ENCODE results near the gene ZNF668. TPM values are rescaled to one million over a fixed set of nuclear protein-coding genes. Genes with fewer than 3 reads are reported as not detected.

The ZNF668 gene
- total and polyA plus RNA-seq, 2 of the 8 experiments (the other 6 are each of a cell fraction or from before 2014, with no cell fraction given): 14.0 to 14.3 TPM

- Histone ChIP-seq H3K79me2 (ENCODE audit: control insufficient read depth in 1 of 2, insufficient read depth in 2 of 2, low read length in 2 of 2) (no peaks in the 10 kb centered on the region), H3K4ac (replicated peaks; ENCODE audit: insufficient read length, low read depth, low read length) (no peak overlapping the region), H3K4me3 (ENCODE audit: extremely low read depth in 1 of 4, insufficient read depth in 2 of 4, low read depth in 3 of 4, low read length in 4 of 4) (no peak overlapping the region), H3K27ac (ENCODE audit: low read depth, low read length) (no peak overlapping the region), H3K4me2 (ENCODE audit: insufficient read depth in 1 of 2, low read depth in 2 of 2, low read length in 2 of 2) (no peak overlapping the region), H2BK20ac (ENCODE audit: low read length) (no peak overlapping the region), H2BK12ac (ENCODE audit: low read depth, low read length) (no peak overlapping the region), H2BK15ac (ENCODE audit: low read length) (no peak overlapping the region), H3K9ac (replicated peaks in 1 of 4; ENCODE audit: extremely low read depth in 1 of 4, low read depth in 3 of 4, low read length in 3 of 4) (no peak overlapping the region), H3K14ac (ENCODE audit: insufficient read length) (no peak overlapping the region), H2BK120ac (replicated peaks; ENCODE audit: low read depth, low read length) (no peak overlapping the region), H3K36me3 (ENCODE audit: control insufficient read depth in 2 of 4, insufficient read depth in 4 of 4, low read length in 3 of 4) (no peaks in the 10 kb centered on the region), H3K18ac (ENCODE audit: extremely low read depth, low read length) (no peak overlapping the region), H3K9me3 (ENCODE audit: insufficient read depth in 2 of 2, low read depth in 1 of 2, low read length in 1 of 2) (no peaks in the 10 kb centered on the region), H4K8ac (ENCODE audit: extremely low read depth, insufficient read depth, low read length) (no peak overlapping the region), H3K23ac (ENCODE audit: insufficient read length) (no peak overlapping the region), H2AFZ (ENCODE audit: low read length) (no peak overlapping the region), H2AK5ac (ENCODE audit: low read depth, low read length) (no peak overlapping the region), H4K20me1 (replicated peaks in 1 of 2; ENCODE audit: control insufficient read depth in 1 of 2, insufficient read depth in 2 of 2, low read length in 2 of 2) (no peaks in the 10 kb centered on the region), H4K5ac (ENCODE audit: insufficient read length, low read depth, low read length) (no peak overlapping the region), H4K91ac (replicated peaks; ENCODE audit: insufficient read length, low read length) (no peak overlapping the region), H3K56ac (replicated peaks; ENCODE audit: insufficient read length, low read depth, low read length) (no peak overlapping the region), H3K79me1 (ENCODE audit: low read depth, low read length) (no peaks in the 10 kb centered on the region), H3K23me2 (ENCODE audit: low read depth, low read length) (no peaks in the 10 kb centered on the region), H3K27me3 (replicated peaks in 1 of 4; ENCODE audit: control insufficient read depth in 3 of 4, extremely low read depth in 1 of 4, insufficient read depth in 3 of 4, low read length in 3 of 4) (no peaks in the 10 kb centered on the region), H3K4me1 (replicated peaks in 1 of 4; ENCODE audit: control insufficient read depth in 3 of 4, insufficient read depth in 4 of 4, low read length in 3 of 4) (no peaks in the 10 kb centered on the region), H2BK5ac (ENCODE audit: low read depth, low read length) (no peak overlapping the region)
- POLR2A ChIA-PET (ENCODE audit: partially characterized antibody): interaction anchor here (0.8 to 1.4 kb wide), 2 partner anchors 19 to 30 kb away, joined by 3 to 5 read pairs; no protein-coding TSS in a partner anchor
- FAIRE-seq (no peak), DNase-seq (ENCODE audit: low read depth in 1 of 2, low spot score in 2 of 2) (no peak)
- 85% methylated on average over 4 of the region's 4 CpGs; no CpG with 5 or more reads in 1 of the 2 experiments for WGBS, 2 experiments (ENCODE audit: extremely low coverage in 1 of 2, insufficient coverage in 1 of 2, insufficient read length in 1 of 2, insufficient replicate concordance in 2 of 2, low coverage in 1 of 2, low lambda C conversion rate in 2 of 2, missing lambda C conversion rate in 1 of 2)
- CTCF ChIA-PET (ENCODE audit: partially characterized antibody): interaction anchor here (0.8 to 2.1 kb wide), 4 partner anchors 19 to 837 kb away, joined by 3 to 4 read pairs (median 4); no protein-coding TSS in a partner anchor
- TF ChIP-seq RAD21 (IDR thresholded peaks at IDR 0.05 in 1 of 2, conservative IDR thresholded peaks at IDR 0.05 in 1 of 2; ENCODE audit: low read depth in 2 of 2, low read length in 2 of 2) (no peak), CTBP2 (IDR thresholded peaks at IDR 0.05; ENCODE audit: borderline replicate concordance, insufficient read depth, insufficient read length, low read length) (no peak), HDAC6 (IDR thresholded peaks at IDR 0.05; ENCODE audit: low read depth, low read length) (no peak), SRF (IDR thresholded peaks at IDR 0.05; ENCODE audit: low read depth, low read length) (no peak)
Observed at GRCh38 chr16:31023252-31023602, 50.8 kb downstream of the ZNF668 start.
